Spleen (tissue), 7 donors: ENCODE results near the gene PTPRG.

ENCODE experiments used
- CTCF ChIP-seq, 11 experiments: fragments of 200-600 bp in 7 of 11; fragments of 450-650 bp in 4 of 11; sonication (generic) in 4 of 11; IDR thresholded peaks in 8 of 11; conservative IDR thresholded peaks in 3 of 11; 1 replicate in 7 of 11; 2 replicates in 4 of 11; pipeline versions ENCODE4 v1.4.0 to v1.8.0; 2016 to 2021; ENCODE audit warnings: antibody characterized with exemption in 11 of 11, inconsistent platforms in 4 of 11, mild to moderate bottlenecking in 1 of 11
- POLR2A ChIP-seq, 3 donors: fragments of 450-650 bp; IDR thresholded peaks; one replicate each; pipeline ENCODE4 v1.5.1; 2017; ENCODE audit warnings: antibody characterized with exemption in 3 of 3, mild to moderate bottlenecking in 1 of 3
- POLR2AphosphoS5 ChIP-seq, 3 donors: sonication (generic); formaldehyde crosslinking; IDR thresholded peaks; one replicate each; pipeline ENCODE4 v1.5.1; 2017; ENCODE audit warnings: antibody characterized with exemption in 3 of 3
- donor health status: DM: no; HTN: no; CAD: no; lungs with moderate emphysema.
- donor health status: DM: no; HTN: no; CAD: no.
- donor health status: DM: no; HTN: no; CAD: no.

GRCh38 chr3:62036726-62037125, 475.4 kb downstream of the PTPRG start:
- TF ChIP-seq CTCF (IDR thresholded peaks at IDR 0.05 in 8 of 11, conservative IDR thresholded peaks at IDR 0.05 in 3 of 11) (no peak), POLR2AphosphoS5 (IDR thresholded peaks at IDR 0.05) (no peak), POLR2A (IDR thresholded peaks at IDR 0.05) (no peak)
